ENCODE results near the gene ESR1. TPM values are rescaled to one million over a fixed set of nuclear protein-coding genes. Genes with fewer than 3 reads are reported as not detected.

The ESR1 gene
- total and polyA plus RNA-seq, 2 experiments from 2014 or later = 0.09 TPM; not detected in 1

GRCh38 chr6:152004896-152005295 lies 197.4 kb downstream of the ESR1 start:
- Histone ChIP-seq H3K4me2 (ENCODE audit: unreplicated experiment) (no peak overlapping the region), H3K27ac (no peak overlapping the region), H3K4me1 (ENCODE audit: insufficient read depth) (no peaks in the 10 kb centered on the region), H3K27me3 (replicated peaks; ENCODE audit: insufficient read depth) (no peaks in the 10 kb centered on the region), H3K4me3 (no peak overlapping the region), H3K9me2 (ENCODE audit: insufficient read depth) (no peaks in the 10 kb centered on the region), H4K20me1 (ENCODE audit: insufficient read depth) (no peaks in the 10 kb centered on the region), H3K9ac (no peak overlapping the region), H3K9me3 (ENCODE audit: low read depth) (no peaks in the 10 kb centered on the region), H3K79me2 (ENCODE audit: insufficient read depth) (no peaks in the 10 kb centered on the region), H2AFZ (no peak overlapping the region), H3F3A (ENCODE audit: insufficient read depth) (no peaks in the 10 kb centered on the region), H3K36me3 (ENCODE audit: low read depth) (no peaks in the 10 kb centered on the region)
- DNase-seq = no peak
- 52 to 61% methylated on average over 3 of the region's 3 CpGs for WGBS, 2 experiments (ENCODE audit: low coverage in 1 of 2, low lambda C conversion rate in 2 of 2, missing lambda C conversion rate in 2 of 2)
- TF ChIP-seq EZH2 (IDR thresholded peaks at IDR 0.05; ENCODE audit: insufficient read depth, poor library complexity, severe bottlenecking) (no peak), EZH2phosphoT487 (IDR thresholded peaks at IDR 0.05; ENCODE audit: insufficient read depth, low read depth) (no peak)
- in situ Hi-C loops (cut with MboI) = no loop called here

- no peak overlapping the region for H3K9ac ChIP-seq
- H3K9me2 ChIP-seq (ENCODE audit: insufficient read depth) = no peaks in the 10 kb centered on the region
- 76 to 79% methylated on average over 4 of the region's 4 CpGs for WGBS, 2 experiments (ENCODE audit: low coverage in 1 of 2, low lambda C conversion rate in 2 of 2, missing lambda C conversion rate in 2 of 2)
- no peaks in the 10 kb centered on the region for H3K36me3 ChIP-seq (ENCODE audit: low read depth)
- no peak for TF ChIP-seq EZH2 (IDR thresholded peaks at IDR 0.05; ENCODE audit: insufficient read depth, poor library complexity, severe bottlenecking)
- no peak for TF ChIP-seq EZH2phosphoT487 (IDR thresholded peaks at IDR 0.05; ENCODE audit: insufficient read depth, low read depth)
- H3K9me3 ChIP-seq (ENCODE audit: low read depth) = no peaks in the 10 kb centered on the region
- H3F3A ChIP-seq (ENCODE audit: insufficient read depth) = no peaks in the 10 kb centered on the region
- H2AFZ ChIP-seq = no peak overlapping the region
- no peak overlapping the region for H3K27ac ChIP-seq
- H3K27me3 ChIP-seq (replicated peaks; ENCODE audit: insufficient read depth) = no peaks in the 10 kb centered on the region
- no peak overlapping the region for H3K4me2 ChIP-seq (ENCODE audit: unreplicated experiment)
- no peaks in the 10 kb centered on the region for H3K4me1 ChIP-seq (ENCODE audit: insufficient read depth)
- no peaks in the 10 kb centered on the region for H3K79me2 ChIP-seq (ENCODE audit: insufficient read depth)
- H3K4me3 ChIP-seq = no peak overlapping the region
- DNase-seq = no peak
- in situ Hi-C loops (cut with MboI) = no loop called here
- no peaks in the 10 kb centered on the region for H4K20me1 ChIP-seq (ENCODE audit: insufficient read depth)
Measured at GRCh38 chr6:152008779-152009178, 201.3 kb downstream of the ESR1 start.

- DNase-seq = no peak
- in situ Hi-C loops (cut with MboI) = no loop called here
- 80 to 83% methylated on average over 2 of the region's 2 CpGs for WGBS, 2 experiments (ENCODE audit: low coverage in 1 of 2, low lambda C conversion rate in 2 of 2, missing lambda C conversion rate in 2 of 2)
- Histone ChIP-seq H3K4me3 (no peak overlapping the region), H3K27ac (no peak overlapping the region), H3K4me2 (ENCODE audit: unreplicated experiment) (no peak overlapping the region), H3K9me3 (ENCODE audit: low read depth) (no peaks in the 10 kb centered on the region), H4K20me1 (ENCODE audit: insufficient read depth) (no peaks in the 10 kb centered on the region), H3K36me3 (ENCODE audit: low read depth) (no peaks in the 10 kb centered on the region), H3K9ac (no peak overlapping the region), H3K27me3 (replicated peaks; ENCODE audit: insufficient read depth) (no peaks in the 10 kb centered on the region), H2AFZ (no peak overlapping the region), H3K9me2 (ENCODE audit: insufficient read depth) (no peaks in the 10 kb centered on the region), H3K4me1 (ENCODE audit: insufficient read depth) (no peaks in the 10 kb centered on the region), H3K79me2 (ENCODE audit: insufficient read depth) (no peaks in the 10 kb centered on the region), H3F3A (ENCODE audit: insufficient read depth) (no peaks in the 10 kb centered on the region)
- TF ChIP-seq EZH2 (IDR thresholded peaks at IDR 0.05; ENCODE audit: insufficient read depth, poor library complexity, severe bottlenecking) (no peak), EZH2phosphoT487 (IDR thresholded peaks at IDR 0.05; ENCODE audit: insufficient read depth, low read depth) (no peak)
Measured at GRCh38 chr6:152012227-152012626, 204.7 kb downstream of the ESR1 start.

GRCh38 chr6:152018876-152019275 lies 211.4 kb downstream of the ESR1 start:
- peak; percentile 8 for DNase-seq

GRCh38 chr6:152022303-152022702 lies 214.8 kb downstream of the ESR1 start:
- Histone ChIP-seq H4K20me1 (ENCODE audit: insufficient read depth) (no peaks in the 10 kb centered on the region), H3K4me3 (no peak overlapping the region), H3K36me3 (ENCODE audit: low read depth) (no peaks in the 10 kb centered on the region), H3K79me2 (ENCODE audit: insufficient read depth) (no peaks in the 10 kb centered on the region), H3K9me2 (ENCODE audit: insufficient read depth) (no peaks in the 10 kb centered on the region), H3K9ac (no peak overlapping the region), H3K4me1 (ENCODE audit: insufficient read depth) (0 out of 2 replicates have a peak, but pooled peaks cover 6% of the 10 kb centered on the region), H3F3A (ENCODE audit: insufficient read depth) (no peaks in the 10 kb centered on the region), H2AFZ (no peak overlapping the region), H3K27ac (no peak overlapping the region), H3K9me3 (ENCODE audit: low read depth) (no peaks in the 10 kb centered on the region), H3K27me3 (replicated peaks; ENCODE audit: insufficient read depth) (no peaks in the 10 kb centered on the region), H3K4me2 (ENCODE audit: unreplicated experiment) (no peak overlapping the region)
- no peak for TF ChIP-seq EZH2phosphoT487 (IDR thresholded peaks at IDR 0.05; ENCODE audit: insufficient read depth, low read depth)
- TF ChIP-seq EZH2 (IDR thresholded peaks at IDR 0.05; ENCODE audit: insufficient read depth, poor library complexity, severe bottlenecking) = no peak
- in situ Hi-C loops (cut with MboI) = no loop called here
- 86 to 92% methylated on average over 4 of the region's 4 CpGs for WGBS, 2 experiments (ENCODE audit: low coverage in 1 of 2, low lambda C conversion rate in 2 of 2, missing lambda C conversion rate in 2 of 2)
- DNase-seq = no peak

More at GRCh38 chr6:152018876-152019275, 211.4 kb downstream of the ESR1 start:
- in situ Hi-C loops (cut with MboI) = no loop called here
- Histone ChIP-seq H3K79me2 (ENCODE audit: insufficient read depth) (no peaks in the 10 kb centered on the region), H3K9ac (no peak overlapping the region), H3K27ac (no peak overlapping the region), H4K20me1 (ENCODE audit: insufficient read depth) (no peaks in the 10 kb centered on the region), H3K27me3 (replicated peaks; ENCODE audit: insufficient read depth) (no peaks in the 10 kb centered on the region), H3K9me2 (ENCODE audit: insufficient read depth) (no peaks in the 10 kb centered on the region), H3K4me3 (no peak overlapping the region), H3K4me2 (ENCODE audit: unreplicated experiment) (no peak overlapping the region), H2AFZ (no peak overlapping the region), H3K9me3 (ENCODE audit: low read depth) (no peaks in the 10 kb centered on the region), H3K36me3 (ENCODE audit: low read depth) (no peaks in the 10 kb centered on the region), H3K4me1 (ENCODE audit: insufficient read depth) (no peaks in the 10 kb centered on the region), H3F3A (ENCODE audit: insufficient read depth) (no peaks in the 10 kb centered on the region)
- TF ChIP-seq EZH2 (IDR thresholded peaks at IDR 0.05; ENCODE audit: insufficient read depth, poor library complexity, severe bottlenecking) (no peak), EZH2phosphoT487 (IDR thresholded peaks at IDR 0.05; ENCODE audit: insufficient read depth, low read depth) (no peak)
